HG02870 (cell line): Measurements from ENCODE around the gene CLEC18B.
"Not testable (repeated sequence)": the region's sequence is repeated elsewhere in the genome, so short reads cannot be mapped to it uniquely, and the experiment has no call there.

Experiments used
- ATAC-seq: cut with Tn5 transposase; IDR thresholded peaks from one replicate; pipeline ENCODE4 v1.9.1; 2021; ENCODE audit warnings: mild to moderate bottlenecking, moderate library complexity; ENCODE audit not compliant: unreplicated experiment

Gene CLEC18B

DNA sequence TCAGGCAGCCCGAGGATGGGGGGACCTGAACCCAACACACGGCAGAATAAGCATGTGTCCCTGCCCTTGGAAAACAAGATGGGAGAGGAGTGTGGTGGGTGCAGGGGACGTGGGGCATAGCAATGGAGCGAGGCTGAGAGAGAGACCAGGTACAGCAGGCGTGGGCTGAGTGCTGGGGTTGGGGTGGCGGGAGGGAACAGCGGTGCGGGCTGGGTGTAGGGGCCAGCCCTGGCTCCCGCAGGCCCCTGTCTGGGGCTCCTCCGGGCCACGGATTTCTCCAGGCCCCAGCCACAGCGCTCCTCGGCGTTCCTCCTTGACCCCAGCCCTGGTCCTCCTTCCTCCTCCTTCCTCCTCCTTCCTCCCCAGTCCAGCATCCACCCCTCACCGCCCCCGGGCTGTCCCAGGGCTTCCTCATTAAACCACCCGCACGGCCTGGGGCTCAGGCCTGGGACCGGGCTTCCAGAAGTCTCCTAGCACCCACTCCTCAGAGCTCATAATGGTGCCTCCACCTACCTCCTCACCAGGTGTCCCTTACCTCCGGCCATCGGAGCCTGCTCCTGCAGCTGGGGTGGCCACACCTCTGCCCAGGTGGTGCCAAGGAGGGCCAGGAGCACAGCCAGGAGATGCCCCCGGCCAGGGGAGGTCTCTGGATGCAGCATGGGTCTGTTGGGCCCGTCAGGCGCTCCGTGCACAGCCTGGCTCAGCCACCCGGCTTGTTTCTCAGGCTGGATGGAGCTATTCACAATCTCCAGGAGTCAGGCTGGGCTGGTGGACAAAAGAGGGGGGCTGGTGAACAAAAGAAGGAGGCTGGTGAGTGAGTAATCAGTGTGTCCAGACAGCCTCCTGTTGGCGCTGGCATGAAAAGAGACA, at the start of gene CLEC18B:
TSS of gene CLEC18B (minus strand) at position 867 of the 870 bp plus-strand sequence. CDS start at position 659, 208 bp downstream.
- ATAC-seq = not testable (repeated sequence)

DNA sequence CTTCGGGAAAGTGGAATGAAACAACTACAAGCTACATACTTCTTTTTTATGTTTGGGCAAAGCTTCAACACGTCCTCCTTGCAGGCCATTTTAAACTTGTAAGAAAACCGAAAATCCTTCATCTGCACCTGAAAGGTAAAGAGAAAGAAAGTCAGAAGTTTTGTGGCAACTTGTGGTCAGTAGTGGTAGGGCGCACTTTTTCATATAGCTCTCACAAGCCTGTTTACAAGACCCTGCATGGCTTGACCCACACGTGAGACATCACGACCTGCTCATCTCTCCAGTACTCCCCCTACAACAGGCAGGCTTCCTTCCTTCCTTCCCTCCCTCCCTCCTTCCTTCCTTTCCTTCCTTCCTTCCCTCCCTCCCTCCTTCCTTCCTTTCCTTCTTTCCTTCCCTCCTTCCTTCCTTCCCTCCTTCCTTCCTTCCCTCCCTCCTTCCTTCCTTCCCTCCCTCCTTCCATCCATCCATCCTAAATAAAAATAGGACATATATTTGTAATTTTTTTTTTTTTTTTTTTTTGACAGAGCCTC, 48.7 kb upstream of the CLEC18B start:
- no peak for ATAC-seq

DNA sequence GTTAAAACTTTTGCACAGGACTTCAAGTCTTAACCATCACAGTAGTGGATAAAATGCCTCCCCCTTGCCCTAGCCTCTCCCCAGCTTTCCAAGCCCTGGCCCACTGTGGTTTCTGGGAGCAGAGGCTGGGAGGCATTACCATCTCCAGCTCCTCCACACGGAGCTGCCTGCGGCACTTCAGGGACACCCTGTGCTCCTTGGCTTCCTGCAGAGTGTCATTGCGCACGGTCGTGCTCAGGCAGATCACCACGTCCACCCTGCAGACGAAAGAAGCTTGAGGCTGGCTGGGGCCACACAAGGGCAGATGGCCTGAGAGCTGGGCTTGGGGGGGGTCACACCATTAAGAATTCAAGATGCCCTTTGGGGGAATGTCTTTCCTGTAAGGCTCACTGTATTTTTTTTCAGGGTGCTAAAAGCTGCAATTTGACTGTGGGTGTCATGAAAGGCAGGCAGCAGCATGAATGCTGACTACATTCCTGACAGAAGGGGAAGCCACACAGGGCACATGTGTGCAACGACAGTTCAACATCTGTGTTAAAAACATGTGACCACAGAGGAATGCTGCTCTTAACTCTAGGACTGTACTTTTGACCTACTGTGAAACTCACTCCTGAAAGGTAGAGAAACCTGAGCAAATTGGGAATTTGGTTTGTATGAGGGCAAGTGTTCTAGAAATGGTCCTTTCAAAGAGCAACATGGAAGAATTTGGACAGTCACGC, 47.7 kb upstream of the CLEC18B start:
- no peak for ATAC-seq

DNA sequence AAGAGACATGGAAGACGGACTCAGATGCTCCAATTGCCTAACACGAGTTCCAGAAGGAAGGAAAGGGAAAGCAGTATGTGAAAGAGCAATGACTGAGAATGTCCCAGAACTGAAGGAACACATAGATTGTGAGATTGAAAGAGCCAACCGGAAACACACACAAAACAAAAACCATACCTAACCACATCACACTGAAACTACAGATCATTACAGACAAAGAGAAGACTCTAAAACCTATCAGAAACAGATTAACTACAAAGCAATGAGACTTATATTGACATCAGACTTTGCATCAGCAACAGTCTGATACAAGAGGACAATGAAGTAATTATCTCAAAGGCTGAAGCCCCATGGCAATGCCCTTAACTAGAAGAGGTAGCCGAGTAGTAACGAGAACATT, 45.6 kb upstream of the CLEC18B start:
- ATAC-seq = peak; percentile 67

DNA sequence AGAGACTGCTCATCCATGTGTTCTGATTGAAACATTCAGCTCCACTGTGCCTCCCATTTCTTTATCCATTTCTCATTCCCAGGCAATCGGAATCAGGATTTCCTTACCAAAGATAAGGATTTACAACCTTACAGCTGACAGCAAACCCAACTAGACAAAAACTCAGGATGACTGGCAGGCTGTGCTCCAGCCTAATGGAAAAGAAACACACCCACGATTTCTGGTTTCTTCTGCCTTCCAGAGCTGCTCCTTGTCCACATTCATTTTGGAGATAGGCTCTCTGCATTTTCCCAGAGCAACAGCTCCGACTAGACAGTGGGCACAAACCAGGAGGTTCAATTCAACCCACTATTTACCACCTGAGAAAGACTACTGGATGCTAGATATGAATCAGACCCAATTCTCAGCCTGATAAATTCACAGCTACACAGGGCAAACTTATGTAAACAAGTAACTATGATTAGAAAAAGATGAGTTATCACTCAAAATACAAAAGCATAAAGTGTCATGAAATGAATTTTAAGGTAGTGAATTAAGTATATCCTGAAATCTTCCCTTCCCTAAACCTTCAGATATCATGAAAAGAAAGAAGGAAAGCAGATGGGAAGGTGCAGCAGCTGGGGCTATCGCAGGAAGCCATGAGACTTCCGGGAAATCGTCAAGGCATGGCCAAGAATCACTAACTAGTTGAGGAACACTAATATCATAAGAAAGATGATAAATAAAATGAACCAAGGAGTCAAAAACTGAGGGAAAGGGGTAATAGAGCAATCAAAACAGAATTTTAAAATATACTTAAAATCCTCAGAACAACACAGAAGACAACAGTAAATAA, 44.8 kb upstream of the CLEC18B start:
- ATAC-seq = no peak

DNA sequence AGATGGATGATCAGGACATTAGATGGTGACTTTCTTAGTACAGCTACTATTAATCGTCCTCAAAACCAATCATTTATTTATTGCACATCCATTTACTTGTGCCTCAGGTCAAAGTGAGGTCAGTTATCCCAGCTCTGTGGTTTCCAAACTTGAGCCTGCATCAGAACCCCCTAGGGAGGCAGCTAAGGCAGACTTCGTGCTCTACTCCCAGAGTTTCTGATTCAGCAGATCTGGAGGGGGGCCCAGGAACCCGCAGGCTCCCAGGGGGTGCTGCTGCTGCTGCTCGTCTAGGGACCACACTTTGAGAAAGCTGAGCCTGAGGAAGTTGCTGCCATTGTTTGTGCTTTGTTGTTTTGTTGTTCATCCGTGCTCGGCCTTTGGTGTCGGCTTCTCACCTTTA, 44.0 kb upstream of the CLEC18B start:
- no peak for ATAC-seq

DNA sequence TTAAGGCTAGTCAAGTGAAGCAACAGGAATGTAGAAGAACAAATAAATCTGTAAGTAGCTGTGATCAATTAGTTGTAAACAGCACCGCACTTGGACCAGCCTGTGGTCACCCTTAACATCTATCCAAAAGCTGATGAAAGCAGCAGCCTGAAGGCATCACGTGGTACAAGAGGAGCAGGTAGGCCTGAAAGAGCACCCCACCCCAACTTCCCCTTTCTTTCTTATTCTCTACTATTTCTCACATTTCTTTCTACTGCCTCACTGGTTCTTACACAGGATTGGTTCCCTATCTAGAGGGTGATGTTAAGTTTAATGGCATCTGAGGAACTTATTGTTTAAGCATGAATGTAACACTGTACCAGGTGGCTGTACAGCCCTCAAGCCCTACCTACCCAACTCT, 42.6 kb upstream of the CLEC18B start:
- ATAC-seq = peak; percentile 60

DNA sequence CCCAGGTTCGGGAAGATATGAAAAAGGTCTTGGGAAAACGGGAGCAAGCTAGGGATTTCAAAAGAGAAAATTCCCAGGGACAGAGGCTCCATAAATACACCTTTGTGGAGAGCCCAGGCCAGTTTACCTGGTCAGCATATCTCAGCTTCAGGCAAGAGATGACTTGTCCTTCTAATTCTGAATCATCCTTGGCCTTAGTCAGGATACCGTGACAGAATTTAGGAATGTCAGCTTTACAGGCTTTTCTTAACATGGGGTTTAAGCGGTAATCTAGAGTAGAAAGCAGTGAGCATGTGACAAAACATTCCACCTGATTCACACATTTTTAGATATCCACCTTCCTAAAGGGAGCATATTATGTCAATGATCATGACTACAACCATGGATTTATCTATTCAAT, 41.1 kb upstream of the CLEC18B start:
- no peak for ATAC-seq

DNA sequence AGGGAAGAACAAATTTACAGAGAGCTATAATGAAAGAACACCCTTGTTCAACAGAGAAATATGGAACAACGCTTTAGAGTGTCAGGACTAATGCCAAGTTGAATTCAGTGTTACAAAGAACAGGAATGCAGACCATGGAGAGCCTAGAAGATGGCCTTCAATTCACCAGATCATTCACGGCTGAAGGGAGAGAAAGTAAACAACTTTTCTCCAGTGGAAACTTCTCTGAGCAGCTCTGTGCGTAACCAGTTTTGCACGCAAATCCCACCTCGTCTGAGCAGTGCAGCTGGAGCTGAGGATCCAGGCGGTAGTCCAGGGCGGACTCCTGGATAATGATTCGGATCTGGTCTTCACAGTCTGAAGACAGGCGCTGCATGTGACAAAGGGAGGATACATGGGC, 40.5 kb upstream of the CLEC18B start:
- ATAC-seq = no peak

DNA sequence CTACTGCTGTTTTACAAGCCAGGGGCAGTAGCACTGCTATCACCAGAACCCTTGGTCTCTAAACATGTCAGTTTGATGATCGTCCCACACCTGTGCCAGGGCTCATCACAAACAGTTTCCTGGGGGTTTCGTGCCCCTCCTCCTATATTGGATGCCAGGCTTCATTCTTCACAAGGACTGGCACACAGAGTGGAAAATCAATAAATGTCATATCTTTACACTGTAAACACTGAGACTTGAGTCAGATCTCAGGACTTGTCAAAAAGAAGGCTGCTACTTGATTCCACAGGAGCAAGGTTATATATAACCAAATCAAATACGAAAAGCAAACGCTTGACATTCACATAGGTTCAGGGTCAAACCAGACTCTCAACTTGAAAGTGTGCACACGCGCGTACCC, 39.3 kb upstream of the CLEC18B start:
- no peak for ATAC-seq

DNA sequence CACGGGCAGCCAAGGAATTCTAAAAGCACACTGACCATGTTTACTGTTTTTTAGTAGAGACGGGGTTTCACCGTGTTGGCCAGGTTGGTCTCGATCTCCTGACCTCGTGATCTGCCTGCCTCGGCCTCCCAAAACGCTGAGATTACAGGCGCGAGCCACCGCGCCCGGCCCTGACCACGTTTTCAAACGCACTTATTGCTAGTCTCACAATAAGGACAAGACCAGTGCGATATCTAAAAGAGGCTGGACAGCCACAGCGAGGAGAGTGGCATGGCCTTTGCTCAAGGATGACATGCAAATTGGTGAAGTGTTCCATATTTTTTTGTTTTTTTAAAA, 35.0 kb upstream of the CLEC18B start:
- ATAC-seq = no peak

DNA sequence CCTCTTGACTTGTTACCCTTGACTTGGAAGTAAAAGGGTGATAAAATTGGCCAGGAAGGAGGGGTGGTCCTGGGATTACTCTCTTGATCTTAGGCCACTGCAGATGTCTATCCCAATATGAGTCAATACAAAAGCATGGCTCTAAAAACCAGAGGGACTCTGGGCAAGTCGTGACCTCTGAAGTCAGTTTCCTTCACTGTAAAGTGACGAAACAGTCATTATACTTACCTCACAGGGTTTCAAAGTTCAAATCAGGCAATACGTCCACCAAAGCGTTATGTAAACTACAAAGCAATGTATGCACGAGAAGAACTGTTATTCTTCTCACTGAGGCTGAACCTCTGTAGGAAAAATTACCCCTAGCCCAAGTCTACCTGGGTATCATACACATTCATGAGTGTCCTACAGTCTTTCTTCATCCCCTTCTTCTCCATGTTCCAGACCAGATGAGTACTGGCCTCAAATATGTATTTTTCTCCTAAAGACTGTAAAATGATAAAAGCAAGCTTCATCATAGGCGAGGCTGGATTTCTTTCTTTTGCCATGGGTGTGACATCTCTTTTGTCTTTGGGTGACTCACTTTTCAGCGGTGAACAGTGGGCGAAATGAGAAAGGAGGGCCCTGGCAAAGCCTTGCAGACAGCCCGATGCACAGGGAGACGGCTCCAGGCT, 34.5 kb upstream of the CLEC18B start:
- no peak for ATAC-seq

DNA sequence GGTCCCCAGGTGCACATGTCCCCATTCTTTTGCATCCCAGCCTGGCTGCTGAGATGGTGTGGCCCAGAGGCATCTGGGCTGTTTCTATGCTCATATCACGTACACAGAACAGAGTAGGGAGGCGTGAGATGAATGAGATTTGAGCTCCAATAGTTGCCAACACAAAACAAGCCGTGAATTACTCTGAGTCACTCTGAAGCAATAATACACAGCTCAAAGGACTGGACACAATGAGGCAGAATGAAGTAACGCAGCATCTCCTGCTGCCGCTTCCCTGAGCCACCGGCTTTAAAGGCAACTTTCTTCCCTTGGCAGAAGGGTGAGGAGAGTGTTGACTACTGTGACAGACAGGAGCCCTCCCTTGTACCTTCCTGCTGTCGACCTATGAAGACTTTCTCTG, 33.9 kb upstream of the CLEC18B start:
- ATAC-seq = no peak

DNA sequence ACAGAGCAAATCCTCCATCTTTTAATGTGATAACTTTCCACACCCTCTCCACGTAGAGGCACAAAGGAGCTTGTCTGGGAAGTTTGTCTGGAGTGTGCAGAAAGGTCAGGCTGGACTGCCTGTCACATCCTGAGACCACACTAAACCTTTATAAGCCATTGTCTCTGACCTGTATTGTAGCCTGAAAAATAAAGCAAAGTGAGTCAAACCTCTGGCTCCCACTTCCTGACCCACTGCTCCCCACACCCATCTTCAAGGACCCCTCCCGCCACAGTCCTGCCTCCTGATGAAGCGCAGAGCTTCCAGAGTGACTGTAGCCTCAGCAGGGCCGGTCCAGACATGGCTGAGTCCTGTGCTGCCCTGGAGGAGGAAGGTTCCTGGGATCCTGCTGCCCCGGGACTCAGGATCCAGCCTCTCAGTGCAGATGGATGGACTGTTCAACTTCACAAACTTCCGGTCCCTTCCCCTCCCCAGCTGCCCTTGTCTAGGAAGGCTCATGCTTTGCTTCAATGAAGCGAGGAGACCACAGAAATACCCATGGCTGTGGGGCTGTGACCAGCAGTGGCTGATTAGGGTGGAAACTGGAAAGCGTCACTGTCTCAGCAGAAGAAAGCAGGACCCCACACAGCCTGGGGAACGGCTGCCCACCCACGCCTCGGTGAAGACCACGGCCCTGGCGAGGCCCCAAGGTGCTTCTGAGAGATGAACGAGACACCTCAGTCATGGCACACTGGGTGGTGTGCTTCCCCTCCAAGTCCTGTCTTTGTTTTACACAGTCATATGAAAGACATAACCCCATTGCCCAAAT, 30.9 kb upstream of the CLEC18B start:
- ATAC-seq = peak; percentile 79

DNA sequence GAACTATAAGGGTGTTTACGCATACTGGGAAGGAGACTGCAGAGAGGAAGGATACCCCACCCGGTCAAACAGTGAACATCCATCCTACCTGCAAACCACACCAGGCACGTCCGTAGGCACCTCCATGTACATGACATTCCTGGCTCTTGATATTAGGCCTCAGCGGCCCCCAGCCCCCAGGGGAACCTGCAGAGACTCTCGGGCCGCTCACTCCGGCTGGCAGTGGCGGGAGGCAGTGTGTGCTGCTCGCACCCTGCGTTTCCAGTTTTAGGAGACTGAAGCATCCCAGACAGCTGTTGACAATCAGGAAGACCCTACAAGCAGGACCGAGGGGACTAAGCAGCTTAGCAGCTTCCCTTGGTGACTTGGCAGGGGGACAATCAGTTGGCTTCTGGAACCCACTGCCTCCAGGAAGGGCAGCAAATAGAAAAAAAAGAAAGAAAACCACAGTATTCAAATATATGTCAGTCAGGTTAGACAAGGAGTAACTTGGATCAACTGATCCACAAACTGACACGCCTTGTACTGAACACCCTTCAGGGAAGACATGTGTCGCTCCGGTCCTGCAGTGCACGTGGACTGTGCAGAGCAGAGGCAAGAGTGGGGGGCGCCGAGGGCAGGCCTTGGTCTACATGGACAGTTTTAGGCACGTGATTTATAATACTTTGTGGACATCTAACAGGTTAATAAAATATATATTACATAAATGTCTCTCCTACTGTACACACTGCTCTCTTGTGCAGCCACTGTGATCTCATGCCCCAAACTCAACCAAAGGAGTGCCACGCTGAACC, 29.9 kb upstream of the CLEC18B start:
- ATAC-seq = no peak

DNA sequence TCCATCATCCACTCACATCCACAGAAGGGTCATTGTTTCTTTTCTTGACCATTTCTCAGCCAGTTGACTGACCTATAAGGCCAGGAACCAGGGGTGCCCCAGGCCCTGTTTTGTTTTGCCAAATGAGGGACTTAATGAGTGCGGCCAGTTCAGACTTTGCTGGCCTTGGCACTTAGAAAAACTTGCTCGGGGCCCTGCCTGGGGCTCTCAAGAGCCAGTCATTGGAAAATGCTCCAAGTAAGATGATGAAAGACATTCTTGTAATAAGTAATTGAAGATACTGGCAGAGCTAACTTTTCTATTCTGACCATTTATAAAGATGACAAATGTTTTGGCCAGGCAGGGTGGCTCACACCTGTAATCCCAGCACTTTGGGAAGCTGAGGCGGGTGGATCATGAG, 29.0 kb upstream of the CLEC18B start:
- no peak for ATAC-seq

DNA sequence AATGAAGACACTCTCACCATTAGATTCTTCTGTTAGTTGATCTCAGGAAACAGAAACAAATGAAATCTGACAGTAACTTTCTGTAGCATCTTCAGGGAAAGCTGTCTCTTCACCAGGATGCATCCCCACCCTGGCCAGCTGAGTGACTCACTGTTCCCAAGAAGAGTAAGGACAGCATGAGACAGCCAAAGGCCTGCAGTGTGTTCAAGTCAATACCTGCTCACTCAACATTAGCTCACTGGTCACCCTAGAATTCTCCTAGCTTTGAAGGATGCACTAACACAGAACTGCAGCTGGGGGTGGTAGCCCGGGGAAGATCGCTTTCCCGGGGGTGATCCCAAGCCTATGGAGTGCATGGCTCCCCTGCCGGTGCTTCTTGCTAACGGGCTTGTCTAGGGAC, 28.2 kb upstream of the CLEC18B start:
- ATAC-seq = no peak

DNA sequence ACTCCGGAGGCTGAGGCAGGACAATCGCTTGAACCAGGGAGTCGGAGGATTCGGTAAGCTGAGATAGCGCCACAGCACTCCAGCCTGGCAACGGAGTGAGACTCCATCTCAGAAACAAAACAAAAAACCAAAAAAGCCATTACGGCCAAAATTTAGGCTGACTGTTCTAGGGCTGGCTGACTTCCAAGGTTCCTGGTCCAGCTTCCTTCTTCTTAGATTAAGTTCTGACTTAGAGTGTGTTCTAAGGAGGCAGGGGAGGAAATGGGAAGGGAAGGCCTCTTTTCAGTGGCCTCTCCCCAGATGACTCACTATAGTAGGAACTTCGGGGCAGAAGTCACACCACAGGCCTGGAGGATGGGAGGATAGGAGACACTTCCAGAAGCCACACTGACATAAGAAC, 27.7 kb upstream of the CLEC18B start:
- ATAC-seq = no peak

DNA sequence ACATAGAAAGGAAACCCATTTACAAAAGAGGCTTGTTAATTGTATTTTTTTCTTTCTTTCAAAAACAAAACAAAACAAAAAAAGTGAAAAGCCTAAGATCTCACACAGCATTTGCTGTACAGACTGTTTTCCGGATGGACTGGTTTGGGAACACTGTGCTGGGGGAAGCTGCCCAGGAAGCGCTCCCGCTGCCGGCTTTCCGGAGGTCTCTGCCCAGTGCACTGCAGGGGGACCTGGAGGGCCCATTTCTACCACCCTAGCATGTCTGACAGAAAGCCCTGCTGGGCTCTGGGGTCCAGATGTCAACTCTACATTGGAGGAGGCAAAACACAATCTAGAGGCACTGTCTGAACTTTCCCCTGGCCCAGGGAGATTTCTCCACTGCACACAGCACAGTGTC, 26.3 kb upstream of the CLEC18B start:
- ATAC-seq = no peak
